ENCODE data around the gene EMILIN3.

Gene EMILIN3

GRCh38 chr20:41364967-41365765 lies 1.5 kb downstream of the EMILIN3 start:
- no peak overlapping the region for H3K4me3 ChIP-seq (ENCODE audit: low read length)
- no peak for DNase-seq (ENCODE audit: low read depth)
- no peak for TF ChIP-seq CTCF (IDR thresholded peaks at IDR 0.05; ENCODE audit: insufficient read depth, low read depth, low read length, missing control alignments)

GRCh38 chr20:41364236-41364855 lies 2.3 kb downstream of the EMILIN3 start:
- no peak overlapping the region for H3K4me3 ChIP-seq (ENCODE audit: low read length)
- peak; percentile 1 for TF ChIP-seq CTCF (IDR thresholded peaks at IDR 0.05; ENCODE audit: insufficient read depth, low read depth, low read length, missing control alignments)

GRCh38 chr20:41363601-41364000 lies 3.0 kb downstream of the EMILIN3 start:
- DNase-seq (ENCODE audit: low read depth): no peak
- no peak for TF ChIP-seq CTCF (IDR thresholded peaks at IDR 0.05; ENCODE audit: insufficient read depth, low read depth, low read length, missing control alignments)
- no peak overlapping the region for H3K4me3 ChIP-seq (ENCODE audit: low read length)

More at GRCh38 chr20:41364236-41364855, 2.3 kb downstream of the EMILIN3 start:
- DNase-seq (ENCODE audit: low read depth): no peak

- no peak for DNase-seq (ENCODE audit: low read depth)
- TF ChIP-seq CTCF (IDR thresholded peaks at IDR 0.05; ENCODE audit: insufficient read depth, low read depth, low read length, missing control alignments): no peak
Measured at GRCh38 chr20:41362748-41363140, 3.9 kb downstream of the EMILIN3 start.

GRCh38 chr20:41361757-41362747 lies 4.6 kb downstream of the EMILIN3 start:
- DNase-seq (ENCODE audit: low read depth): no peak
- H3K4me3 ChIP-seq (ENCODE audit: low read length): no peak overlapping the region
- TF ChIP-seq CTCF (IDR thresholded peaks at IDR 0.05; ENCODE audit: insufficient read depth, low read depth, low read length, missing control alignments): no peak

More at GRCh38 chr20:41362748-41363140, 3.9 kb downstream of the EMILIN3 start:
- no peak overlapping the region for H3K4me3 ChIP-seq (ENCODE audit: low read length)

GRCh38 chr20:41360831-41361756 lies 5.5 kb downstream of the EMILIN3 start:
- no peak for TF ChIP-seq CTCF (IDR thresholded peaks at IDR 0.05; ENCODE audit: insufficient read depth, low read depth, low read length, missing control alignments)
- H3K4me3 ChIP-seq (ENCODE audit: low read length): no peak overlapping the region
- DNase-seq (ENCODE audit: low read depth): no peak

Measured in epithelial cell of esophagus (primary cell).